Lower leg skin (tissue), 3 donors: ENCODE data around the gene RPL21.

Experiments
- POLR2A ChIP-seq, 2 donors: fragments of 450-650 bp; IDR thresholded peaks; one replicate each; pipeline ENCODE4 v1.6.1; 2016 to 2017; ENCODE audit warnings: antibody characterized with exemption in 2 of 2, mild to moderate bottlenecking in 1 of 2, moderate library complexity in 1 of 2
- TF ChIP-seq, protein P1 (sequence below), 3 donors: fragments of 450-650 bp; IDR thresholded peaks; one replicate each; pipeline ENCODE4 v1.5.1; 2016; ENCODE audit warnings: antibody characterized with exemption in 3 of 3, mild to moderate bottlenecking in 3 of 3, moderate library complexity in 2 of 3

DNA sequence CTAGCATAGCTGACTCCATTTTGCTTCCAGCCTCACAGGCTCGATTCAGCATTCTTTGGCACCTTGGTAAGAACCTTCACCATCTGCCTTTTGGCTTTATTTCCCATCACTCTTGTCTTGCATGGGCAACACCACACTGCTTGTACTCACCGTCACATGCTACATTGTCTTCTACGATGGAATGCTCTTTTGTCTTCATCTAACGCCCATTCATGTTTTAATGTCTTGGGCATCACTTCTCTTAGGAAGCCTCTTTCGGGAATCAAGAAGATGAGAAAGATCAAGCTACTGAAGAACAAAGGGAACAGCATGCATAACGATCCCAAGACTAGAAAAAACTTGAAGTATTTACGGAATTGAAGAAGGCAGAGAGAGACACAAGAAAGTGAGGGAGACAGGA is 5.7 kb upstream of the RPL21 start:
- TF ChIP-seq, protein P1, sequence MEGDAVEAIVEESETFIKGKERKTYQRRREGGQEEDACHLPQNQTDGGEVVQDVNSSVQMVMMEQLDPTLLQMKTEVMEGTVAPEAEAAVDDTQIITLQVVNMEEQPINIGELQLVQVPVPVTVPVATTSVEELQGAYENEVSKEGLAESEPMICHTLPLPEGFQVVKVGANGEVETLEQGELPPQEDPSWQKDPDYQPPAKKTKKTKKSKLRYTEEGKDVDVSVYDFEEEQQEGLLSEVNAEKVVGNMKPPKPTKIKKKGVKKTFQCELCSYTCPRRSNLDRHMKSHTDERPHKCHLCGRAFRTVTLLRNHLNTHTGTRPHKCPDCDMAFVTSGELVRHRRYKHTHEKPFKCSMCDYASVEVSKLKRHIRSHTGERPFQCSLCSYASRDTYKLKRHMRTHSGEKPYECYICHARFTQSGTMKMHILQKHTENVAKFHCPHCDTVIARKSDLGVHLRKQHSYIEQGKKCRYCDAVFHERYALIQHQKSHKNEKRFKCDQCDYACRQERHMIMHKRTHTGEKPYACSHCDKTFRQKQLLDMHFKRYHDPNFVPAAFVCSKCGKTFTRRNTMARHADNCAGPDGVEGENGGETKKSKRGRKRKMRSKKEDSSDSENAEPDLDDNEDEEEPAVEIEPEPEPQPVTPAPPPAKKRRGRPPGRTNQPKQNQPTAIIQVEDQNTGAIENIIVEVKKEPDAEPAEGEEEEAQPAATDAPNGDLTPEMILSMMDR (IDR thresholded peaks at IDR 0.05), result no peak
- no peak for TF ChIP-seq POLR2A (IDR thresholded peaks at IDR 0.05)
